ENCODE measurements around the gene NUP58.

- TF ChIP-seq POLR2A (IDR thresholded peaks at IDR 0.05), result no peak
- TF ChIP-seq CTCF (IDR thresholded peaks at IDR 0.05), result no peak
Observed at GRCh38 chr13:25378528-25378927, 77.1 kb downstream of the NUP58 start.

Measured in breast epithelium (tissue), 3 donors.